ENCODE measurements around the gene LHX2.

LHX2 gene

GRCh38 chr9:124068251-124068650 is 56.7 kb downstream of the LHX2 start:
- Histone ChIP-seq H3K9ac (ENCODE audit: low read length) (no peak overlapping the region), H3K27me3 (ENCODE audit: control insufficient read depth, insufficient read depth, low read length) (peaks cover 9% of the 10 kb centered on the region), H3K9me3 (ENCODE audit: control insufficient read depth, low read length) (no peaks in the 10 kb centered on the region), H3K4me1 (ENCODE audit: control insufficient read depth, insufficient read depth, low read length) (no peaks in the 10 kb centered on the region), H3K36me3 (ENCODE audit: control insufficient read depth, insufficient read depth, low read length) (no peaks in the 10 kb centered on the region), H3K4me3 (ENCODE audit: low read length) (no peak overlapping the region)

GRCh38 chr9:124074746-124075145 is 63.2 kb downstream of the LHX2 start:
- no peaks in the 10 kb centered on the region for H3K4me1 ChIP-seq (ENCODE audit: control insufficient read depth, insufficient read depth, low read length)
- H3K4me3 ChIP-seq (ENCODE audit: low read length): no peak overlapping the region
- H3K9ac ChIP-seq (ENCODE audit: low read length): no peak overlapping the region
- peaks cover 9% of the 10 kb centered on the region for H3K27me3 ChIP-seq (ENCODE audit: control insufficient read depth, insufficient read depth, low read length)
- no peaks in the 10 kb centered on the region for H3K9me3 ChIP-seq (ENCODE audit: control insufficient read depth, low read length)
- no peaks in the 10 kb centered on the region for H3K36me3 ChIP-seq (ENCODE audit: control insufficient read depth, insufficient read depth, low read length)

GRCh38 chr9:124075761-124076160 is 64.2 kb downstream of the LHX2 start:
- Histone ChIP-seq H3K27me3 (ENCODE audit: control insufficient read depth, insufficient read depth, low read length) (peaks cover 9% of the 10 kb centered on the region), H3K36me3 (ENCODE audit: control insufficient read depth, insufficient read depth, low read length) (no peaks in the 10 kb centered on the region), H3K4me1 (ENCODE audit: control insufficient read depth, insufficient read depth, low read length) (no peaks in the 10 kb centered on the region), H3K9me3 (ENCODE audit: control insufficient read depth, low read length) (no peaks in the 10 kb centered on the region), H3K9ac (ENCODE audit: low read length) (no peak overlapping the region), H3K4me3 (ENCODE audit: low read length) (no peak overlapping the region)

GRCh38 chr9:124077915-124078572 is 66.5 kb downstream of the LHX2 start:
- no peaks in the 10 kb centered on the region for H3K9me3 ChIP-seq (ENCODE audit: control insufficient read depth, low read length)
- H3K27me3 ChIP-seq (ENCODE audit: control insufficient read depth, insufficient read depth, low read length): no peaks in the 10 kb centered on the region
- H3K4me3 ChIP-seq (ENCODE audit: low read length): no peak overlapping the region
- no peak overlapping the region for H3K9ac ChIP-seq (ENCODE audit: low read length)
- H3K36me3 ChIP-seq (ENCODE audit: control insufficient read depth, insufficient read depth, low read length): no peaks in the 10 kb centered on the region
- no peaks in the 10 kb centered on the region for H3K4me1 ChIP-seq (ENCODE audit: control insufficient read depth, insufficient read depth, low read length)

- H3K27me3 ChIP-seq (ENCODE audit: control insufficient read depth, insufficient read depth, low read length): no peaks in the 10 kb centered on the region
- H3K9me3 ChIP-seq (ENCODE audit: control insufficient read depth, low read length): no peaks in the 10 kb centered on the region
- no peak overlapping the region for H3K9ac ChIP-seq (ENCODE audit: low read length)
- H3K4me1 ChIP-seq (ENCODE audit: control insufficient read depth, insufficient read depth, low read length): no peaks in the 10 kb centered on the region
- H3K36me3 ChIP-seq (ENCODE audit: control insufficient read depth, insufficient read depth, low read length): no peaks in the 10 kb centered on the region
- H3K4me3 ChIP-seq (ENCODE audit: low read length): no peak overlapping the region
Measured at GRCh38 chr9:124078641-124079040, 67.1 kb downstream of the LHX2 start.

- no peak overlapping the region for H3K4me3 ChIP-seq (ENCODE audit: low read length)
- no peaks in the 10 kb centered on the region for H3K36me3 ChIP-seq (ENCODE audit: control insufficient read depth, insufficient read depth, low read length)
- no peaks in the 10 kb centered on the region for H3K27me3 ChIP-seq (ENCODE audit: control insufficient read depth, insufficient read depth, low read length)
- no peaks in the 10 kb centered on the region for H3K9me3 ChIP-seq (ENCODE audit: control insufficient read depth, low read length)
- no peak overlapping the region for H3K9ac ChIP-seq (ENCODE audit: low read length)
- H3K4me1 ChIP-seq (ENCODE audit: control insufficient read depth, insufficient read depth, low read length): no peaks in the 10 kb centered on the region
Measured at GRCh38 chr9:124079176-124079925, 67.8 kb downstream of the LHX2 start.

GRCh38 chr9:124082622-124083021 is 71.1 kb downstream of the LHX2 start:
- Histone ChIP-seq H3K9ac (ENCODE audit: low read length) (no peak overlapping the region), H3K27me3 (ENCODE audit: control insufficient read depth, insufficient read depth, low read length) (no peaks in the 10 kb centered on the region), H3K4me3 (ENCODE audit: low read length) (no peak overlapping the region), H3K36me3 (ENCODE audit: control insufficient read depth, insufficient read depth, low read length) (no peaks in the 10 kb centered on the region), H3K9me3 (ENCODE audit: control insufficient read depth, low read length) (no peaks in the 10 kb centered on the region), H3K4me1 (ENCODE audit: control insufficient read depth, insufficient read depth, low read length) (no peaks in the 10 kb centered on the region)

All from mucosa of stomach (tissue), 1 donor.